Measurements from ENCODE around the gene PLA1A. TPM values are rescaled to one million over a fixed set of nuclear protein-coding genes. Genes with fewer than 3 reads are reported as not detected.
"Not testable (repeated sequence)": the region's sequence is repeated elsewhere in the genome, so short reads cannot be mapped to it uniquely, and the experiment has no call there.

The PLA1A gene
- total RNA-seq, 1 donor: not detected

GRCh38 chr3:119676771-119677640 is 79.3 kb downstream of the PLA1A start, which contains the start of gene COX17:
TSS of gene COX17 (minus strand) at chr3:119677406. CDS start at chr3:119677310, 96 bp downstream.
- TF ChIP-seq CTCF (IDR thresholded peaks at IDR 0.05; ENCODE audit: insufficient read depth, low read length): no peak
- H3K4me3 ChIP-seq (ENCODE audit: low read depth, low read length): peak within 1 kb of the TSS; percentile 83
- DNase-seq (ENCODE audit: low read depth): peak; percentile 97

GRCh38 chr3:119677641-119677934 is 79.9 kb downstream of the PLA1A start:
- DNase-seq (ENCODE audit: low read depth): no peak
- TF ChIP-seq CTCF (IDR thresholded peaks at IDR 0.05; ENCODE audit: insufficient read depth, low read length): no peak
- peak overlapping the region; percentile 83 for H3K4me3 ChIP-seq (ENCODE audit: low read depth, low read length)

GRCh38 chr3:119678209-119678608 is 80.5 kb downstream of the PLA1A start:
- not testable (repeated sequence) for H3K4me3 ChIP-seq (ENCODE audit: low read depth, low read length); DNase-seq (ENCODE audit: low read depth)

Other genes with a start within 250 kb of the PLA1A start
- gene TMEM39A, start 134.3 kb upstream of the PLA1A start, total RNA-seq (ENCODE audit: low replicate concordance): 56.7 and 68.7 TPM in 2 replicates
- 6.1 and 23.0 TPM in 2 replicates for gene POGLUT1, start 128.9 kb upstream of the PLA1A start, total RNA-seq (ENCODE audit: low replicate concordance)
- 65.6 and 134 TPM in 2 replicates for gene TIMMDC1, start 99.3 kb upstream of the PLA1A start, total RNA-seq (ENCODE audit: low replicate concordance)
- gene CD80, start 38.3 kb upstream of the PLA1A start, total RNA-seq (ENCODE audit: low replicate concordance): not detected in 2 replicates
- gene ADPRH, start 18.4 kb upstream of the PLA1A start, total RNA-seq (ENCODE audit: low replicate concordance): 3.8 and 4.1 TPM in 2 replicates
- gene POPDC2, start 62.7 kb downstream of the PLA1A start, total RNA-seq (ENCODE audit: low replicate concordance): 0.27 and 1.6 TPM in 2 replicates
- 17.0 and 18.0 TPM in 2 replicates for gene COX17, start 79.5 kb downstream of the PLA1A start, total RNA-seq (ENCODE audit: low replicate concordance)
- gene CFAP91, start 105.1 kb downstream of the PLA1A start, total RNA-seq (ENCODE audit: low replicate concordance): 0.81 and 0.98 TPM in 2 replicates
- 0.27 TPM in 1 of 2 replicates, not detected in the other for gene NR1I2, start 184.2 kb downstream of the PLA1A start, total RNA-seq (ENCODE audit: low replicate concordance)